GM21529 (cell line): ENCODE measurements around the gene CPSF6.
"Not testable (repeated sequence)": the region's sequence is repeated elsewhere in the genome, so short reads cannot be mapped to it uniquely, and the experiment has no call there.

Experiments
- ATAC-seq: cut with Tn5 transposase; IDR thresholded peaks from one replicate; pipeline ENCODE4 v1.9.1; 2021; ENCODE audit not compliant: unreplicated experiment

Gene CPSF6

DNA sequence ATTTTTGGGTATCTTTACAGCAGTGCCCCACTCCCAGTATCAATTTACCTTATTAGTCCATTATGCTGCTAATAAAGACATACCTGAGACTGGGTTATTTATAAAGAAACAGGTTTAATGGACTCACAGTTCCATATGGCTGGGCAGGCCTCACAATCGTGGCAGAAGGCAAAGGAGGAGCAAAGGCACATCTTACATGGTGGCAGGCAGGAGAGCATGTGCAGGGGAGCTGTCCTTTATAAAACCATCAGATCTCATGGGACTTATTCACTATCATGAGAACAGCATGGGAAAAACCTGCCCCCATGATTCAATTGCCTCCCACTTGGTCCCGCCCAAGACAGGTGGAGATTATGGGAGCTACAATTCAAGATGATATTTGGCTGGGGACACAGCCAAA, 77.9 kb downstream of the CPSF6 start:
- ATAC-seq = not testable (repeated sequence)

DNA sequence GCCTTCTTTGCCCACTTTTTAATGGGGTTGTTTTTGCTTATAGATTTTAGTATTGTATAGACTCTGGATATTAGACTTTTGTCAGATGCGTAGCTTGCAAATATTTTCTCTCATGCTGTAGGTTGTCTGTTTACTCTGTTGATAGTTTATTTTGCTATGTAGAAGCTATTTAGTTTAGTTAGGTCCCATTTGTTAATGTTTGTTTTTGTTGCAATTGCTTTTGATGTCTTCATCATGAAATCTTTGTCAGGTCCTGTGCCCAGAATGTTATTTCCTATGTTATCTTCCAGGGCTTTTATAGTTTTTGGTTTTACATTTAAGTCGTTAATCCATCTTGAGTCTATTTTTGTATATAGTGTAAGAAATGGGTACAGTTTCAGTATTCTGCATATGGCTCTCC, 78.9 kb downstream of the CPSF6 start:
- no peak for ATAC-seq

DNA sequence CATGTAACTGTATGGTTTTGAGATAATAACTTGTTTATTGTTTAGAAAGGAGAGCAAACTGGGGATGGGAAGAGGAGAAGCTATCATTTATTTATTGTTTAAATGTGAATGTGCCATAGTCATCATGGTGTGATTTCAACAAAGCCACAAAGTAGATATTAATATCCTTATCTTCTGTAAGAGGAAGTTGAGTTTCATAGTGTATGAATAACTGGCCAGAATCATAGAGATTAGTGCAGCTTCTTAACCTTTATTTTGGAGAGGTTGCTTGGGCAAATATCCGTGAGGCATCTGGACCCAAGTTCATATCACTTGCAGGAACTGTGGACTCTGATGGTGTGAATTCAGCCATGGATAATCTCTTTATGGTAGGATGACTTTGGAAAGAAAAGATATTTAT, 82.0 kb downstream of the CPSF6 start:
- ATAC-seq = no peak
